HL-60/S4 (cell line): Measurements from ENCODE around the gene PRKCH.

ENCODE experiments used
- in situ Hi-C: fragments of 300-500 bp; cut with MboI; formaldehyde crosslinking; loops from 2 replicates; pipeline ENCODE4 v1.14.3; 2022; ENCODE audit warnings: low sequenced_read_pairs

PRKCH gene

DNA sequence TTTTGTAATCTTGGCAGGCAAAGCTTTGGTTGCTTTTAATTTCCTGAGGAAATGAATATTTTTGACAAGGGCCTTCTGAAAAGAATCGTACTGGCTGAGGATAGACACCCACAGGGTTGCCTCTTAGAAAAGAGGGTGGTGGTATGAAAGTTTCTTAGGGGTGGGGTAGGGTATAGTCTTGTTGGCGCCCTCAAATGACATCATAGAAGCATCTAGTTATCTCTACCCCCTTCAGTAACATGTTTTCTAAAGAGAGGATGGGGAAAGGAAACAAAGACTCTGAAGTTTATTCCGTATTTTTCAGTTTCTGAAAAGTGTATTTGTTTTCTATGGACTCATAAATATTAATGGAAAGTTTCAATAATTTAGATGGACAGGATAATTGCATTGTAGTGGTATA lies 13.7 kb downstream of the PRKCH start:
- in situ Hi-C loops, result no loop called here

DNA sequence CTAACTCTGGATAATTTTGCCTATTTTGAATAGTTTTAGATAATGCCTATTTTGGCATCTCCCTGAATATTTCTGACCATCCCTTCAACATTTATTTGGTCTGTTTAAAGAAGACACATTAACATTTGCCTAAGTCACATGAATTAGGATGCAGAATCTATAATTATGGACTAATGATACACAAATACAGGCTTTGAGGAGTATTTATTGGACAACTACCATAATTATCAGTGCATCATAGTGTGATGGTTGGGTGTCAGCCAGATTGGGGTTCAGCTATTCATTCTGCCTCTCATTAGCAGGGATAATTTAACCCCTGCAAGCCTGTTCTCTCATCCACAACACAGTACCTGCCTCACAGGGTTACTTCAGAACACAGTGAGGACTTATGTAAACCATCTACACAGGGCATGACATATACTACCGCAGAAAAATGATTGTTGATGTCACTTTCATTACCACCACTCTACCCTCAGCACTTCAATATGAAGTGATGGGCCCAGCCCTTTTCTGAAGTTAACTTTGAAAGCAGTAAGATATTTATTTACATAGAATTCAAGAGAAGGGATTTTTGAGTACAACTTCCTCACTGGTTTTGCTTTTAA lies 14.4 kb downstream of the PRKCH start:
- in situ Hi-C loops, result no loop called here

DNA sequence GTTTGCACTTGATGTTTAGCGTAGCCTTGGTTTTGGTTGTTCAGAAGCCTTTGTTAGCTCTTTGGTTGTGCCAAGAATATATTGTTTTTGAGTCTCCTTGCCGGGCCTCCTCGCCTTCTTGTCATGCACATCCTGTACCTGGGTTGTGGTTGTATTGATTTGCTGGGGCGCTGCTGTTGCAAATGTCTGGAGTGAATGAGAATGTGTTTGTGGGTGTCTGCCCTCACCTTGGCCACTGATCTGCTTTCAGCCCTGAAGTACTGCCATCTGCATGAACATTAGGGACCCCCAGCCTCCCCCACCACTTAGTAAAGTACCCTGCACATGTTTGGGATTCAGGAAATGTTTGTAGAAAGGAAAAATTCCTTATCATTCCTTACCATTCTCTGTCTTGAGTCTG lies 16.5 kb downstream of the PRKCH start:
- in situ Hi-C loops, result no loop called here

DNA sequence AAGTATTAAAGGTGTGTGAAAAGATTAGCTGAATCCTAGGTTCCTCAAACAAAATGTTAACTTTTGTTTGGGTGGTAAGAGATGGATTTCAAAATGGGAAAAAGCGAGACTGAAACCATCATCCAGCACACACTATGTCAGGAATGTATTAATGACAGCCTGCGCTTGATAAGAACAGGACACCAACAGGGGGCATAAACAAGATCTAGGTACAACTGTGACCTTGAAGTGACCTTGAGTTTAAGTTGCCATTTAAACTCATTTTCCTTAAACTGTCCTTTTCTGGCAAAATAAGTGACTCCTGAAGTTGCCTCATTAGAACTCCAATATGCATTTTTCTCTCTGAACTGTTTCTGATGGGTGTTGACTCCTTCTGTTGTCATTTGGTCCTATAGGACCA lies 17.1 kb downstream of the PRKCH start:
- in situ Hi-C loops, result no loop called here

DNA sequence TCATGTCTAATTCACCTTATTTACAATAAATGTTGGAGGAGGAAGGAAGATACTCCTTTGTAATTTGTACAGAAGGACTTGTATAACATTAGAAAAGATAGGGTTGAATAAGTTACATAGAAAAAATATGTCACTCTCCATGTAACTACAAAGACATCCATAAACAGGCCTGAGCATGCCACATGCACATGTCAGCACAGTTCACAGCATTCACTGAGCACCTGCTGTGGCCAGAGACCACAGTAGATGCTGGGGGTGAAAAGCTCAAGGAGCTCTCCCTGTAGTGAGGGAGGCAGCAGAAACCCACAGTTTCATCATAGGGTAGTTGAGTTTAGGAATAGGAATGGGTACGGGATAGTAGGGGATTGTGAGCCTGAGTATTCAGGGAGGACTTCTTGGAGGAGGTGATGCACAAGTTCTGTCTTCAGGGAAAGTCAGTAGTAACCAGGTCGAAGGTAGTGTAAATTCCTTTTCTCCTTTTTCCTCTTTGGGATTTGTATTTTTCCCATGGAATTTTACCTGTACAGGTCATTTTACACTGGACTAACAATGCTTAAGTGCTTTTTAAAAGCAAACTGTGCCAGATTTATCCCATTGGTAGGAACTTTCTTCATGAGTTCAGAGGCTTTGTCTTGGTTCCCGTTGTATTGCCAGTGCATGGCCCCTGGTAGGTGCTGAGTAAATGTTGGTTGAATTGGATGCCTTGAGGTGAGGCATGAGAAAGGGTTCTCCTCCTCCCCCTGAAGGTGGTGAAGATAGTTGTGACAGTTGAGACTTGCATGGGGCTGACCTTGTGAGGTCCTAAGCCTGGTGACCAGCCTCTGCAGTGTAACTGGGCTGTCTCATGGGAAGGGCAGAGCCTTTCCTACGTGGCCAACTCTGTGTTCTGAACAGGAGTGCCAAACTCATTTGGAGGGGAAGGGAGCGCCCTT lies 20.2 kb downstream of the PRKCH start:
- in situ Hi-C loops, result no loop called here

DNA sequence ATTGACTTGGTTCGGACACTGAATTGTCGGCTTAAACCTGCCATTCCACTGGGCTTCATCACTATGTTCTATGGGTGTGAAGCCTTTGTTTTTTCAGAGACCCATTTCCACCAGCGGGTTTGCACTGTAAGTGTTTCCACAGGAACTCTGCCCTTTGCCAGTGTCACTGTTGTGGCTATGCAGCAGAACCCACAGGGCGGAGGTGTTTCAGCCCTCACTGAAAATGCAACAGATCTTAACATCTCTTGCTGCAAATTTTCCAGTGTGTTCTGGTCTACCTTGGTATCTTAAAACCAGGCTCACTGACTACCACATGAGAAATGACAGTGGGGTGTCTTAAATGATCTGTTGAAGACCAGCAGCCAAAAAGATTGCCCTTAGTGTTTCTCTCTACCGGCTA lies 21.1 kb downstream of the PRKCH start:
- in situ Hi-C loops, result no loop called here

DNA sequence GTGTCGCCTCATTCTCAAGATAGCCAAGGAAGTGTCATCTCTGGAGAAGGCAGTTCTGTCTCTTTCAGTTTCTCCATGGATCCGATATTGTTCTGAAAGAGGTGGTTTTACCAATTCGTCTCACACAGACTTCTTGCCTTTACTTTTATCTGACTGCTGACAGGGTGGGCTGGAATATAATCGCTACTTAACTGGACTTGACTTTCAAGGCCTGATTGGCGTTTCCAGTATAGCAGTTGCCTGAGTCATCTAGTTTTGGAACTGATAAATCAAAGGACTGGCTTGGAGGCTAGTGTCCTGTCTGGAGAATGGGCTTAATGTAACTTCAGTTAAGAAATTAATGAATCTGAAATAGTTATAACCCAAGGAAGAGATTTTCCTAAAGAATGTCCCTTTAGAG lies 21.6 kb downstream of the PRKCH start:
- in situ Hi-C loops, result no loop called here

DNA sequence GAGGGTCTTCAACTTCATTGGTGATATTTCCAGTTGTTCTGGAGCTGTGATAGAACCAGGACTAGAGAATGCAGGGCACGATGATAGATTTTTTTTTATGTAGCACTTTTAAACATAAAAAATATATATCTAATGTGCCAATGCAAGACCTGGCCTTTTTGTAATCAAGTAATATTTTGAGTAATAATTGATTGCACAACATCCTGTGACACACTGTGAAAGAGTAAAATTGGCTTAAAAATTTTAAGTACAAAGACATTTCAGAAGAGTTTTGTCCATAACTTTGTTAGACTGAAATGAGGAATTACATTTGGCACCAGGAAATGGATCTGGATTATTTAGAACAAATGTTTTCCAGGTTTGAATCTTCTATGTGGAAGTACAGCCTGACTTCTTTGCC lies 22.1 kb downstream of the PRKCH start:
- in situ Hi-C loops, result no loop called here

DNA sequence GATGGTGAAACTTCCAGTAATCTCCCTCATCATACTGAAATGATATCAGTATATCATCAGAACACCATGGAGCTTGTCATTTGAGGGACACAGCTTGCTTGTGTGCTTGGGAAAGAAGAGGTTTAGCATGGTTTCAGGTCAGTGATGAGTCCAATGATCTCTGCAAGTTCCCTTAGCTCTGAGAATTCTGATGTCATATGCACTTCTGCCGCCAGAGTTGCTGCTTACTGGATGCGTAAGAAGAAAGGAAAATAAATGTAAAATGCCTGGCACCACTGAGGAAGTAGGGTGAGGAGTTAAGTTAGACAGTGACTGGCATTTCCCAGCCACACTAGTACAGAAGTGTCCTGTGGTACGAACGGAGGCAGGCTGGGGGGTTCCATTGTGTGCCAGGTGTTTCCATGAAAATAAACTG lies 22.6 kb downstream of the PRKCH start:
- in situ Hi-C loops, result no loop called here

DNA sequence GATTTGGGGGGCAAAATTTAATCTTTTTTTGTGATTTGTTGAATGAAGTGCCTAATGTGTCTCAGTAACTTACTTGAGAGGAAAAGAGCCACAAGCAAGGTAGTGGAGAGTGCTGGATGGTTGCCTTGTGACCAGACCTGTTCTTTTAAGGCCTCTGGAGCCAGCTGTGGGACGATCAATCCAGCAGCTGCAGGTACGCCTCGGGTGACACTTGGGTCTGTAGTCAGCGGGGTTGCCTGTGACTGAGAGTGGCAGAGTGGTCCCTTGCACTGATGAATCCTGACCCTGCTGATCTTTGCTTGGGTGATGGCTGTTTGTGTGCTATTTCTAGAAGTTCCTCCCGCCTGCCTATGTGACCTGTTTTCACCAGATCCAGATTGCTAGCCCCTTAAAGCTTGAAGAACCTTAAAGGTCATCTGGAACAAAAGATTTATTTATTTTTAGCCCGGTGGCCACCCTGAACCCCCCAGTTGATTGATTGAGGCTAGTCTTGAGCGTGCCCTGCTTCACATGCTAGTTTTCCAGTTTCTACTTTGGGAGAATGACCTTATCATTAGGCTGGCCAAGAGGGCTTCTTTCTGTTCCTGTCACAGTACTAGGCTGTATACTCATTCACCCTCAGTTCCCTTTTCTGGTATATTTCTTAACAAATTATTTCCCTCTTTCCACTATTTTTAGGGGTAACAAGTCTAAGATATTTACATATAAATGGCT lies 23.2 kb downstream of the PRKCH start:
- in situ Hi-C loops, result no loop called here

DNA sequence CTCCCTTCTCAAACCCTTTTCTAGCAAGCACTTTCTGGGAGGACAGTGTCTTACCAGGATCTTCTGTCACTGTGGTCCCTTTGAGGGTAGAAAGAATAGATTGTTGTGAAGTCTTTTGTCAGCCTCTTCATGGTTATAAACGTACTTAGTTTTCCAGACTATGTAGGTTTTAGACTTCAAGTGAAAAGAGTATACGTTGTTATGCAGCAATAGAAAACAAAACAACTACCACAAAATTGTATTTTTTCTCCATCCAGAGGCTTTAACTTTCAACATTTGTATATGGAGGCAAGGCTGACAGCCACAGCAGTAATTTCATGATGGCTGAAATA lies 23.7 kb downstream of the PRKCH start:
- in situ Hi-C loops, result no loop called here

DNA sequence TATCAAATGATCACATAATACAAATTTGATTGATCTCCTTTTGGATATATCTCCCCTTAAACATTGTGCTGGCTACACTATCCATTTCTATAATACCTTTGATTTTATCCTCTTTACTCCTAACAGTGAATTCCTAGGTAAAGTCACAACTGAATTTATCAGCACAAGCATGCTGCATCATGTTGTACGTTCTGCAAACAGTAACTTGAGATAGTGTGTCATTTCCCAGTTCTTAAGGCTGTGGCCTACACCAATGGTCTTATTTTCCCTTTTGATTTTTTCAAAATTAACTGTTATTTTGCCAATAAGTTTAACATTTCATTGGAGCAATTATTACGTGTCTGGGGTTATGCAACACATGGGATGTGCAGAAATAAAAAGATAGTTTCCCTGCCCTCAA lies 24.8 kb downstream of the PRKCH start:
- in situ Hi-C loops, result no loop called here

DNA sequence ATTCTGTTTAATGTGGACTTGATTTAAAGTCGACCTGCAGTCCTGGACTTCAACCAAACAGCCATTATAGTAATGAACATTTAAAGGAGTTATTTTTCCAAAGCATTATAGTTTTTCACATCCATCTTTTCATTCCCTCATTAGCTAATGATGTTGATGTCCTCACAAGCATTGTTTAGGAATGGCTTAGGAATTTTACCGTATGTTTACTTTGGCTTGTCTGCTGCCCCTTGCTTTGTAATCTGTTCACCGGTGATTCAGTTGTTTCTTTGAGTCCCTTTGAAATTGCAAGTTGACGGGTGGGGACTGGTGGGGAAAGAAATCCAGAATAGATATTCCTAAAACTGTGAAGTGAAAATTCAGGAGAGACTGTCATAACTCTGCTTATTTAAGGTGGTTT lies 25.4 kb downstream of the PRKCH start:
- in situ Hi-C loops, result no loop called here

DNA sequence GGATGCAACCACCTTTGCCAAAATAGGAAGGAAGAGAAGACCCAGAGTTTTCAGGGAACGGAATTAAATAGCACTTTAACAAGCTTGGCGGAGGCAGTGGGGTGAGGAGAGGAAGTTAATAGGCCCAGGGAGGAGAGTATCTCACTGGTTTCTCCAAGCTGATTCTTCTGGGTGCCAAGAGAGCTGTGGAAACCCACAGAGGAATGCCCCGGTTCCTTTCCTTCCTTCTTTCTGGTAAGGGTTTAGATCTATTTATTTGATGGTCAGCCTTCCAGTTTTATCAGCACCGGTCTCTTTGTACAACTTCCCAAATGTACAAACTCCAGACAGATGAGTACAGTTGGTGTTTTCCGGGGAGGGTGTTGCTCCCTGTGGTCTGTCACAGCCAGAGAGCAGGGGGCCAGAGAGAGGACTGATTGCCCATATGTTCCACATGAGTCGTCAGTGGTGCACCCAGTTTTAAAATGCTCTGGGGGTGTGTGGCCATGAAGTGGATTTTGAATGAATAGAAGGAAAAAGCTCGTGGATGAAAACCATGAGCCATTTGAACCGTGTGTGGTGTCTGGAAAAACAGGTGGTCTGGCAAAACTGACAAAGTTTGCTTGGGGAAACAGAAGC lies 26.6 kb downstream of the PRKCH start:
- in situ Hi-C loops, result no loop called here

DNA sequence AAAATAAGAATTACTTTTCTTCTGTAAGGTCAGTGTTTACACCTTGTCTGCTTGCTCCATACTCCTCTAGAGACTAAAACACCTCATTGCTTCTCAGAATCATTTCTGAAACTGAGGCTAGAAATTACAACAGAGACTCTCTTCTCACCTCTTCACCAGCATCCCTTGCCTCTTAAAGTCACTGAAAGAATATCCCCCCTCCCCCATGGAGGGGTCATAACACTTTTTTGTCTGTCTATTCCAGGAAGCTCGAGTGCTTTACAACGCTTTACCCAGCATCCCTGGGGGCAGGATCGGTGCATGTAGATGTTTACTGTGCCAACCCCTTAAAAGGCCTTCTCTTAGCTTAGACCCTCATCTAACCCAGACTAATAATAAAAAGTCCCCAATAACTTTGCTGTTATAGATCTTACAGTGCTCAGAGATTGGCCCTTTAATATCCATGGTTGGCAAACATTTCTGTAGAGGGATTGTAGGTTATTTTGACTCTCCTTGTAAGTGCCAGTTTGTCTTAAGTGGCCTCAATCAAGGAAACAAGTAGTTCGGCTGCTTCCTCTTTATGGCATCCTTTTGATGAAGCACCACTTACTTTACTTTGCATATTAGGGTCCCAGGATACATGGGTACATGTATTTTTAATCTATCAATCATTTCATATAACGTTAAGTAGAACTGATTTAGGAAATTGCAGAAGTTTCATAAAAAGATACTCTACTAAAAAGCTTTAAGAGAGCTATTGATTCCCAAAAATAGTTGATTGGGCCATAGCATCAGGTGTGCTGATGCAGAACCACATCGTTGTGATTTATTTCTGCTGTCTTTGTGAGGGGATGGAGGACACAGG lies 29.3 kb downstream of the PRKCH start:
- in situ Hi-C loops, result no loop called here

DNA sequence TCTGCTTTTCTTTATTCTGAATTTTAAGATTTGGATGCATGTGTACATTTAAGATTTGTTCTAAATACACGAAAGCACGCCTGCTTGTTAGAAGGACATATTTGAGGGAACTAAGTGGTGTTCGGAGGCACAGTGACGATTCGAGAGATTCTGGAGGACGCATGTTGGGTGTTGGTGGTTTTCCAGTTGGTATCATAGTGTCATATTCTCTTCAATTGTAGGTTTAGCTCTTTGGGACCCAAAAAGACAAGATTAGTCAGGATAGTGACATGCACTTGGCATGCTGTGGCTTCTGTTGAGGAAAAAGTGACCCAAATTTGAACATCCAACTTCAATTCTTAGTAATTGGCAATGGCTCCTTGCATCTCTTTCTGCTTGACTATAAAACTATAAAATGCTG lies 30.1 kb downstream of the PRKCH start:
- in situ Hi-C loops, result no loop called here

DNA sequence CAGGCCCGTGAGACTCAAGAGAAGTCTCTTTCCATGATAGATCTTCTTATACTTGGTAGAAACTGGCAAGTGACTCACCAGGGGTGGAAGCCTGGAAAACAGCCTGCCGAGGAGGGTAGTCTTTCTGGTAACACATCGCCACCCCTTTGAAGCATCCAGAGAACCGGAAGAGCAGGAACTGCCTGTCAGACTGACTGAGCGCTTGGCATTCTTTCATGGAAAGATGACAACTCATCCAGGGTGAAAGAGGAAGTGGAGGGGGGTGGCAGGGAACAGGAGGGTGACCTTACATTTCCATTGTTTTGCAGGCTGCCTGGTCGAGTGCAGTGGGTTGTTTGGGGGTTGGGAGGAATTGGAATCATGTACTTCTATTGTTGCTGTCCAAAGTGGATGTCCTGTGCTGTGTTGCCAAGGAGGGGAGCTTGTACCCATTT lies 34.5 kb downstream of the PRKCH start:
- in situ Hi-C loops, result no loop called here

DNA sequence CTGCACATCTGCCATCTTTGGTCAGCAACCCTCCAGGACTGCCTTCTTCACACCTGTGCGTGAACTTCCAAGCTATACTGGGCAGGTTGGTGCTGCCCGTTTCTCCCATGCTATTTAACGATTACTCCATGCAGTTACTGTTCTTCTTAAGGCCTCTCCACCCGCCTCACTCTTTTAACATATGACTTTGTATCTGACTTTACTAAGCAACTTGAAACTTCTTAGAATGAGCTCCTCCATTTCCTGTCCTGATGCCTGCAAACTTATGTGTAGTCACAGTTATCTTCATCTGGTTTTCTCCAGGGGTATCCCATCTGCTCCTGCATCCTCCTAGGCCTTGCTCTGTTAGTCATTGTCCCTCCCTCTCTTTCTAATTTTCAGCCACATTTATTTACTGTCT lies 35.7 kb downstream of the PRKCH start:
- in situ Hi-C loops, result no loop called here

DNA sequence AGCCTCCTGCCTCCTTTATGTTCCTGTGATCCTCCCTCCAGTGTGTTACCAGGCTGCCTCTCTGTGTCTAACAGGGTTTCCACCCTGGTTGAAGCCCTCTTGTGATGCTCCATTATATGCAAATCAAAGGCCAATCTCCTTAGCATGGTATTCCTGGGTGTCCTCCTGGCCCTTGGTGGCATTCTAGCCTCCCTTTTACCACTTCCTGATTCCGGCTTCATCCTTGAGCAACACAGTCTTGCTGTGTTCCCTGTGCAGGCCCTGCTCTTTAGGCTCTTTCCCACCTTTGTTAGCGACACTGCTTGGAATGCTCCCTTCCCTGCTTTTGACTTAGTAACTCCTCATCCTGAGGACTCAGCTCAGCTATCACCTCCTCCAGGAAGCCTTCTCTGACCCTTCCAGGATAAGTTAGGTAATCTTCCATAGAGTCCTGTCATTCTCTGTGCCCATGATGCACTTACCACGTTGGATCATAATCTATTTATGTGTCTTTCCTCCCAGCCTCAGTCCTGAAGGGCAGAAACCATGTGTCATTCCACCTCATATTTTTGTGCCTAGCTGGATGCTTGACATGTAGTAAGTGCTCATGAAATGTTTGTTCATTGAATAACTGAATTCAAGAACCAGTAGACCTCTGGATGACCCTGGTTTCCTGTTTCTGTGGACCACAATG lies 37.3 kb downstream of the PRKCH start:
- in situ Hi-C loops, result no loop called here
